Erythroblast (primary cell): Measurements from ENCODE around the gene ERCC1.

Experiments
- DNase-seq, 2 experiments: peaks; one replicate each; lab custom pipeline; 2025; lab: John Stamatoyannopoulos, UW
- GATA1 ChIP-seq: IDR thresholded peaks from 2 replicates; pipeline ENCODE4 v1.6.1; 2011; ENCODE audit warnings: low read depth, mild to moderate bottlenecking, control low read depth, low read length, moderate library complexity
- POLR2A ChIP-seq: IDR thresholded peaks from 2 replicates; pipeline ENCODE4 v1.6.1; 2011; ENCODE audit warnings: mild to moderate bottlenecking, low read length

Gene ERCC1

DNA sequence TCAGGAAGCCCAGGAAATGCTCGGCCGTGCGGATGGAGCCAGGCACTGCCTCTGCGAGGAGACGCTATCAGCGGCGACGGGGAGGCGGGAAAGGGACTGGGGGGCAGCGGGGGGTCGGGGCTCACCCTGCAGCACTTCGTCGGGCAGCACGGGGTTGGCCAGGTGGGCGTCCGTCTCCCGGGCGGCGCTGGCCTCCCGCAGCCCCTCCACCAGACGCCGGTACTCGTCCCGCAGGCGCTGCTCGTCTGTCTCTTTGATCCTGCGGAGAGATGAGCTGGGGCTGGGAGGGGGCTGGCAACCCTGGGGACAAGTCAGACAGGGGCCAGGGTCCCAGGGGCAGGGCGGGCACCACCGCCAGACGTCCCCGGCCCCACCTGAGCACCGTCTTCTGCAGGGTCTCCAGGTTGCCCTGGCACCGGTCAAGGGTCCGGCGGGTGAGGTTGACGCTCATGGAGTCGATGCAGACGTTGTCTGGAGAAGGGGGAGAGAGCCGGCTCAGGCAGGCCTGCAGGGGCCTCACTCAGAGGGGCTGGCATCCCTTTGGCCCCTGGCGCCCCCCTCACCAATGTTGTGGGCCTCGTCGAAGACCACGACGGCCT, 59.8 kb downstream of the ERCC1 start:
- no peak for DNase-seq
- no peak for TF ChIP-seq POLR2A
- no peak for TF ChIP-seq GATA1

GRCh38 chr19:45362291-45362690, 61.4 kb downstream of the ERCC1 start:
- no peak for DNase-seq
- TF ChIP-seq GATA1 (no peak), POLR2A (no peak)

DNA sequence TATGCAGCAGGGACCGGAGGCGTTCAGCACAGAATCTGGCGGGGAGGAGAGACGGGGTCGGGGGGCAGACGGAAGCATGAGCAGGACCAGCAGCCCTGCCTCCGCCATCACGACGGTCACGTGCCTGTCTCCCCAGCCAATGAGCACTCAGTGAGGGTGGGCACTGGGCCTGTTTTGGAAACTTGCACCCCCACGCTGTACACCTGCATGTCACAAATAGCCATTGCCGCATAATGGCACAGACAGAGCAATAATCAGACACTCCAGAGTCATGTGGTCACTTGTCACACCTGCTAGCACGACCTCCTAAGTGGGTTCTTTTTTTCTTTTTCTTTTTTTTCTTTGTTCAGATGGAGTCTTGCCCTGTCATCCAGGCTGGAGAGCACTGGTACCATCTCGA, 62.1 kb downstream of the ERCC1 start:
- no peak for DNase-seq
- TF ChIP-seq POLR2A: no peak
- no peak for TF ChIP-seq GATA1

DNA sequence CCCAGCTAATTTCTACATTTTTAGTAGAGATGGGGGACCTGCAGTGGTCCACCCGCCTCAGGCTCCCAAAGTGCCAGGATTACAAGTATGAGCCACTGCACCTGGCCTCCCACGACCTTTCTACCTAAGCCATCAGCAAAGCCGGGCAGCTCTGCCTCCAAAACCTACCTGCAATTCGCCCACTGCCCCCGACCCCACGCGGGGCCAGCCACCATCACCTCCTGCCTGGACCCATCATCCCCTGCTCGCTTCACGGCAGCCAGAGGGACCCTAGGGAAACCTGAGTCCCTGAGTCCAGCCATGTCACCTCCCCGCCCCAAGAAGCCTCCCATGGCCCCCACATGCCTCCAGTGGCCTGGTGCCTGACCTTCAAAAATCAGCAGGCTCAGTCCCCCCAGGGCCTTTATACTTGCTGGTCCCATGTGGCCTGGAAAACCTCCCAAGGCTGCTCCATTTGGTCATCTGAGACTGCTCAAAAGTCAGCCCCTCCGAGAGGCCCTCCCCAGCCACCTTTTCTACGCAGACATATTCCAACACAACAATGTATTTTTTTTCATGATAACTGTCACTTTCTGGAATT, 65.4 kb downstream of the ERCC1 start:
- DNase-seq: no peak
- no peak for TF ChIP-seq POLR2A
- no peak for TF ChIP-seq GATA1

DNA sequence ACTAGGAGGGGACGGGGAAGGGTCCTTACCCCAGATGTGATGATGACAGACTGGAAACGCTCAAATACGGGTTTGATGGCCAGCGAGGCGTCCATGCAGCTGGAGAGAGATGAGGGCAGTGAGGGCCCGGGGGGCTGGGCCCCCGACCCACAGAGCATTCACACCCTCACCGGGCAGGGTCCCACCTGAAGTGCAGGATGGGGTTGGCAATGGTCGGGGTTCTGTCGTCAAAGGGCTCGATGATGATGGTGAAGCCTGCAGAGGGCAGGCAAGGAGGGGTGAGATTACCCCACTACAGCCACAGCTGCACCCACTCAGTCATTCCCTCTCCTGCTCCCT, 66.3 kb downstream of the ERCC1 start:
- TF ChIP-seq GATA1: no peak
- DNase-seq: no peak
